ENCODE data around the gene CD320. TPM values are rescaled to one million over a fixed set of nuclear protein-coding genes. Genes with fewer than 3 reads are reported as not detected.

The CD320 gene
- total and polyA plus RNA-seq, 2 experiments from 2014 or later, result 87.0 to 124 TPM

DNA sequence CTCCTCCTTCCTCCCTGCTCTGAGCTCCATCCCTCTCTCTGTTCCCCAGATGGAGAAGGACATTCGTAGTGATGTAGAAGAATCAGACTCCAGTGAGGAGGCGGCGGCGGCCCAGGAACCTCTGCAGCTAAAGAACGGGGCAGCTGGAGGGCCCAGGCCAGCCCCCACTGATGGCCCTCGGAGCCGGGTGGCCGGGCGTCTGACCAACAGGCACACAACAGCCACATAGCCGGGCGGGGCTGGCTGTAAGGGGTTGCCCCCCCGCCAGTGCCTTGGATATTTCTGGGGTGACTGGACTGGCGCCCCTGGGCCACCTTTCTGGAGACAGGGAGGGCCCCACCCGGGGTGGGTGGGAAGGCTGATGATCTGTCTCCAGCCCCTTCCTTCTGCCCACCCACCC lies 46.3 kb downstream of the CD320 start (continued):
- TF ChIP-seq, protein P1, sequence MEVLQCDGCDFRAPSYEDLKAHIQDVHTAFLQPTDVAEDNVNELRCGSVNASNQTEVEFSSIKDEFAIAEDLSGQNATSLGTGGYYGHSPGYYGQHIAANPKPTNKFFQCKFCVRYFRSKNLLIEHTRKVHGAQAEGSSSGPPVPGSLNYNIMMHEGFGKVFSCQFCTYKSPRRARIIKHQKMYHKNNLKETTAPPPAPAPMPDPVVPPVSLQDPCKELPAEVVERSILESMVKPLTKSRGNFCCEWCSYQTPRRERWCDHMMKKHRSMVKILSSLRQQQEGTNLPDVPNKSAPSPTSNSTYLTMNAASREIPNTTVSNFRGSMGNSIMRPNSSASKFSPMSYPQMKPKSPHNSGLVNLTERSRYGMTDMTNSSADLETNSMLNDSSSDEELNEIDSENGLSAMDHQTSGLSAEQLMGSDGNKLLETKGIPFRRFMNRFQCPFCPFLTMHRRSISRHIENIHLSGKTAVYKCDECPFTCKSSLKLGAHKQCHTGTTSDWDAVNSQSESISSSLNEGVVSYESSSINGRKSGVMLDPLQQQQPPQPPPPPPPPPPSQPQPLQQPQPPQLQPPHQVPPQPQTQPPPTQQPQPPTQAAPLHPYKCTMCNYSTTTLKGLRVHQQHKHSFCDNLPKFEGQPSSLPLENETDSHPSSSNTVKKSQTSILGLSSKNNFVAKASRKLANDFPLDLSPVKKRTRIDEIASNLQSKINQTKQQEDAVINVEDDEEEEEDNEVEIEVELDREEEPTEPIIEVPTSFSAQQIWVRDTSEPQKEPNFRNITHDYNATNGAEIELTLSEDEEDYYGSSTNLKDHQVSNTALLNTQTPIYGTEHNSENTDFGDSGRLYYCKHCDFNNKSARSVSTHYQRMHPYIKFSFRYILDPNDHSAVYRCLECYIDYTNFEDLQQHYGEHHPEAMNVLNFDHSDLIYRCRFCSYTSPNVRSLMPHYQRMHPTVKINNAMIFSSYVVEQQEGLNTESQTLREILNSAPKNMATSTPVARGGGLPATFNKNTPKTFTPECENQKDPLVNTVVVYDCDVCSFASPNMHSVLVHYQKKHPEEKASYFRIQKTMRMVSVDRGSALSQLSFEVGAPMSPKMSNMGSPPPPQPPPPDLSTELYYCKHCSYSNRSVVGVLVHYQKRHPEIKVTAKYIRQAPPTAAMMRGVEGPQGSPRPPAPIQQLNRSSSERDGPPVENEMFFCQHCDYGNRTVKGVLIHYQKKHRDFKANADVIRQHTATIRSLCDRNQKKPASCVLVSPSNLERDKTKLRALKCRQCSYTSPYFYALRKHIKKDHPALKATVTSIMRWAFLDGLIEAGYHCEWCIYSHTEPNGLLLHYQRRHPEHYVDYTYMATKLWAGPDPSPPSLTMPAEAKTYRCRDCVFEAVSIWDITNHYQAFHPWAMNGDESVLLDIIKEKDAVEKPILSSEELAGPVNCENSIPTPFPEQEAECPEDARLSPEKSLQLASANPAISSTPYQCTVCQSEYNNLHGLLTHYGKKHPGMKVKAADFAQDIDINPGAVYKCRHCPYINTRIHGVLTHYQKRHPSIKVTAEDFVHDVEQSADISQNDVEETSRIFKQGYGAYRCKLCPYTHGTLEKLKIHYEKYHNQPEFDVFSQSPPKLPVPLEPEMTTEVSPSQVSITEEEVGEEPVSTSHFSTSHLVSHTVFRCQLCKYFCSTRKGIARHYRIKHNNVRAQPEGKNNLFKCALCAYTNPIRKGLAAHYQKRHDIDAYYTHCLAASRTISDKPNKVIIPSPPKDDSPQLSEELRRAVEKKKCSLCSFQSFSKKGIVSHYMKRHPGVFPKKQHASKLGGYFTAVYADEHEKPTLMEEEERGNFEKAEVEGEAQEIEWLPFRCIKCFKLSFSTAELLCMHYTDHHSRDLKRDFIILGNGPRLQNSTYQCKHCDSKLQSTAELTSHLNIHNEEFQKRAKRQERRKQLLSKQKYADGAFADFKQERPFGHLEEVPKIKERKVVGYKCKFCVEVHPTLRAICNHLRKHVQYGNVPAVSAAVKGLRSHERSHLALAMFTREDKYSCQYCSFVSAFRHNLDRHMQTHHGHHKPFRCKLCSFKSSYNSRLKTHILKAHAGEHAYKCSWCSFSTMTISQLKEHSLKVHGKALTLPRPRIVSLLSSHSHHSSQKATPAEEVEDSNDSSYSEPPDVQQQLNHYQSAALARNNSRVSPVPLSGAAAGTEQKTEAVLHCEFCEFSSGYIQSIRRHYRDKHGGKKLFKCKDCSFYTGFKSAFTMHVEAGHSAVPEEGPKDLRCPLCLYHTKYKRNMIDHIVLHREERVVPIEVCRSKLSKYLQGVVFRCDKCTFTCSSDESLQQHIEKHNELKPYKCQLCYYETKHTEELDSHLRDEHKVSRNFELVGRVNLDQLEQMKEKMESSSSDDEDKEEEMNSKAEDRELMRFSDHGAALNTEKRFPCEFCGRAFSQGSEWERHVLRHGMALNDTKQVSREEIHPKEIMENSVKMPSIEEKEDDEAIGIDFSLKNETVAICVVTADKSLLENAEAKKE (CRISPR knock-in tag; IDR thresholded peaks at IDR 0.05), result no peak
- TF ChIP-seq NANOG (IDR thresholded peaks at IDR 0.05; ENCODE audit: borderline replicate concordance), result no peak

- Histone ChIP-seq H3K79me2 (replicated peaks; ENCODE audit: insufficient read depth) (no peaks in the 10 kb centered on the region), H4K20me1 (replicated peaks; ENCODE audit: insufficient read depth) (peaks cover 3% of the 10 kb centered on the region; the same call in 1 of the 2 replicates), H3K4me2 (no peak overlapping the region), H2AFZ (no peak overlapping the region), H3K36me3 (ENCODE audit: insufficient read depth) (0 out of 2 replicates have a peak, but pooled peaks cover 7% of the 10 kb centered on the region), H3K4me3 (no peak overlapping the region), H3K4me1 (ENCODE audit: insufficient read depth) (0 out of 2 replicates have a peak, but pooled peaks cover 6% of the 10 kb centered on the region), H3K27ac (ENCODE audit: low read depth) (no peak overlapping the region), H3K9me2 (ENCODE audit: insufficient read depth) (no peaks in the 10 kb centered on the region), H3F3A (replicated peaks; ENCODE audit: low read depth) (peaks cover 16% of the 10 kb centered on the region), H3K27me3 (ENCODE audit: insufficient read depth) (no peaks in the 10 kb centered on the region)
- H3K27me3 Mint-ChIP-seq (ENCODE audit: insufficient read depth, low read depth, poor library complexity), result peaks cover 14% of the 10 kb centered on the region
- no peak overlapping the region for H3K27ac Mint-ChIP-seq
- peaks cover 15% of the 10 kb centered on the region for H3K4me1 Mint-ChIP-seq
- no peaks in the 10 kb centered on the region for H3K9me3 Mint-ChIP-seq
- H3K36me3 Mint-ChIP-seq (ENCODE audit: low read depth), result peaks cover 53% of the 10 kb centered on the region
- no peak for DNase-seq (ENCODE audit: low spot score)
- no peak for ATAC-seq
- H3K4me3 Mint-ChIP-seq, result no peak overlapping the region
- TF ChIP-seq EZH2phosphoT487 (IDR thresholded peaks at IDR 0.05; ENCODE audit: unreplicated experiment) (no peak), NANOG (IDR thresholded peaks at IDR 0.05; ENCODE audit: borderline replicate concordance) (no peak), CREB1 (CRISPR knock-in tag; IDR thresholded peaks at IDR 0.05; ENCODE audit: low read depth) (no peak), EZH2 (IDR thresholded peaks at IDR 0.05; ENCODE audit: low read depth, unreplicated experiment) (no peak), JUNB (IDR thresholded peaks at IDR 0.05; ENCODE audit: unreplicated experiment) (no peak), POLR2AphosphoS5 (IDR thresholded peaks at IDR 0.05; ENCODE audit: low read depth) (no peak), STAT1 (IDR thresholded peaks at IDR 0.05; ENCODE audit: unreplicated experiment) (no peak), ZNF114 (CRISPR knock-in tag; IDR thresholded peaks at IDR 0.05) (no peak), REST (IDR thresholded peaks at IDR 0.05; ENCODE audit: unreplicated experiment) (no peak), CTCF (conservative IDR thresholded peaks at IDR 0.05; ENCODE audit: low read depth in 2 of 2) (no peak)
Measured at GRCh38 chr19:8261347-8261746, 46.8 kb downstream of the CD320 start.
